Upper lobe of left lung (tissue), 6 donors: ENCODE data around the gene ASIC3. TPM values are rescaled to one million over a fixed set of nuclear protein-coding genes. Genes with fewer than 3 reads are reported as not detected.
A peak's percentile ranks its signal among the peaks of the same experiment; 100 is the strongest.

Source experiments
- ATAC-seq, 2 donors: fragments of 200-7000 bp; cut with Tn5 transposase; one replicate each; pipeline ENCODE4 v1.9.1; 2022; ENCODE audit warnings: mild to moderate bottlenecking in 2 of 2, moderate library complexity in 2 of 2; ENCODE audit not compliant: low FRiP score in 2 of 2
- DNase-seq, 2 donors: peaks; one replicate each; pipeline ENCODE4 v3.0.0-alpha.2; 2019 to 2020
- H3K27ac ChIP-seq, 4 donors: fragments of 200-600 bp; sonication (generic); one replicate each; pipeline ENCODE4 v1.5.1; 2016 to 2019
- H3K27me3 ChIP-seq, 4 donors: fragments of 200-600 bp; sonication (generic); one replicate each; pipeline ENCODE4 v1.5.1; 2017 to 2019
- H3K36me3 ChIP-seq, 4 donors: fragments of 200-600 bp; sonication (generic); one replicate each; pipeline ENCODE4 v1.5.1; 2016 to 2019
- H3K4me1 ChIP-seq, 4 donors: fragments of 200-600 bp; sonication (generic); one replicate each; pipeline ENCODE4 v1.5.1; 2018 to 2019
- H3K4me3 ChIP-seq, 4 donors: fragments of 200-600 bp; sonication (generic); one replicate each; pipeline ENCODE4 v1.5.1; 2017 to 2019; ENCODE audit warnings: mild to moderate bottlenecking in 2 of 4, moderate library complexity in 1 of 4
- H3K9me3 ChIP-seq, 4 donors: fragments of 200-600 bp; sonication (generic); one replicate each; pipeline ENCODE4 v1.5.1; 2018 to 2019
- EP300 ChIP-seq, 4 donors: sonication (generic); formaldehyde crosslinking; IDR thresholded peaks; one replicate each; pipeline ENCODE4 v1.5.1; 2017; ENCODE audit warnings: antibody characterized with exemption in 4 of 4, control low read depth in 2 of 4
- POLR2A ChIP-seq, 4 donors: fragments of 450-650 bp; IDR thresholded peaks; one replicate each; pipeline ENCODE4 v1.5.1; 2016 to 2017; ENCODE audit warnings: antibody characterized with exemption in 4 of 4, mild to moderate bottlenecking in 2 of 4
- POLR2AphosphoS5 ChIP-seq, 2 donors: sonication (generic); formaldehyde crosslinking; IDR thresholded peaks; one replicate each; pipeline ENCODE4 v1.5.1; 2017; ENCODE audit warnings: antibody characterized with exemption in 2 of 2
- WGBS, 2 donors: methylation state at CpG; one replicate each; pipeline ENCODE4 v1.1.5; 2017 to 2018; 5-methylcytosine and 5-hydroxymethylcytosine counted together
- total RNA-seq, 6 donors: library from RNA; depleted of rRNA in 4 of 6; stranded (reverse); fragments of >200 nt in 4 of 6; gene quantifications; one replicate each; pipeline versions ENCODE4 v1.1.0 to v1.2.1, GENCODE V29; 2016 to 2021
- TF ChIP-seq, protein P1 (sequence below), 6 experiments: fragments of 450-650 bp in 4 of 6; fragments of 200-600 bp in 2 of 6; sonication (generic) in 2 of 6; IDR thresholded peaks; one replicate each; pipeline ENCODE4 v1.5.1; 2016 to 2019; ENCODE audit warnings: antibody characterized with exemption in 6 of 6
- donor health status: DM: no; HTN: no; CAD: no; lungs with moderate emphysema.
- donor health status: DM: no; HTN: yes; CAD: no; lungs with severe emphysema.

The ASIC3 gene
- total RNA-seq, result 10 to 100 TPM in 2 of 6 donors, 1 to 10 TPM in 4; 2.1 to 37.7 (median 4.0) TPM

DNA sequence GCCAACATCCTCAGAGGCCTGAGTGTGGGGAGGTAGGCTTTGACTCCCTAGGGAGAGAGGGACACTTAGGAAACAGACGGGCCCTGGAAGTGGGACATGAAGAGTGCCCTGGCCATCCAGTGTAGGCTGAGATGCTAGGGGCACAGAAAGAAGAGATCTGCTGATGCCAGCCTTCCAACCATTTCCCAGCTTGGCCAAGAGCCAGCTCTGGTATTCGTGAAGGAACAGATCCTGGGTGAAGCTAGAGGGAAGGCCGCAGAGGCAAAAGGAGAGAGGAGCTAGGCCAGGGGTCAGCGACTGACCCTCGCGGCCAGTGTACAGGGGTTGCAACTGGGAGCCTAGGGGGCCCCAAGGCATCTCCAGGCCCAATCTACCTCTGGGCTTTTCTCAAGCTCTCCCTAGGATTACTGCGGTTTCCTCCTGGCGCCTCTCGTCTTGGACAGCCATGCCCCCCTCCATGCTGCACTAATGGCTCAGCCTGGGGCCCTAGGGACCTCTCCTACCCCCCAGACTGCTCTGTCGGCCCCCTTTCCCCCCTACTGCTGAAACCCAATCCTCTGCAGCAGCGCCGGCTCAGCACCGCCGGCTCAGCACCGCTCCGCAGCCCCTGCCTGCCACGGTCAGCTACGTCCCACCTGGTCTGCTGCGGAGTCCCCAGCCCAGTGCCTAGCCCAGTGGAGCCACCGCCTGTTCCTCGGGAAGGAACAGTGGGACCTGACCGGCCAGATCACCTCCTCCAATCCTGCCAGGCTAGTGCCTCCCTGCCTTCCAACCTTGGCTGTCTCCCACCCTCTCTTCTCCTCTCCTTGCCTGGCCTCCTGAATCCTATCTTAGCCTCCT is at the start of gene ASIC3:
ASIC3 (plus strand) TSS at position 556 of the 840 bp plus-strand sequence. CDS start 355 bp downstream, outside the sequence.
- ATAC-seq (no peak), DNase-seq (peak in 1 of 2 donors; percentile 76)
- H3K27me3 ChIP-seq, result no peaks in the 10 kb centered on the region
- no peak for TF ChIP-seq EP300 (IDR thresholded peaks at IDR 0.05)
- TF ChIP-seq POLR2A (IDR thresholded peaks at IDR 0.05), result no peak
- TF ChIP-seq, protein P1, sequence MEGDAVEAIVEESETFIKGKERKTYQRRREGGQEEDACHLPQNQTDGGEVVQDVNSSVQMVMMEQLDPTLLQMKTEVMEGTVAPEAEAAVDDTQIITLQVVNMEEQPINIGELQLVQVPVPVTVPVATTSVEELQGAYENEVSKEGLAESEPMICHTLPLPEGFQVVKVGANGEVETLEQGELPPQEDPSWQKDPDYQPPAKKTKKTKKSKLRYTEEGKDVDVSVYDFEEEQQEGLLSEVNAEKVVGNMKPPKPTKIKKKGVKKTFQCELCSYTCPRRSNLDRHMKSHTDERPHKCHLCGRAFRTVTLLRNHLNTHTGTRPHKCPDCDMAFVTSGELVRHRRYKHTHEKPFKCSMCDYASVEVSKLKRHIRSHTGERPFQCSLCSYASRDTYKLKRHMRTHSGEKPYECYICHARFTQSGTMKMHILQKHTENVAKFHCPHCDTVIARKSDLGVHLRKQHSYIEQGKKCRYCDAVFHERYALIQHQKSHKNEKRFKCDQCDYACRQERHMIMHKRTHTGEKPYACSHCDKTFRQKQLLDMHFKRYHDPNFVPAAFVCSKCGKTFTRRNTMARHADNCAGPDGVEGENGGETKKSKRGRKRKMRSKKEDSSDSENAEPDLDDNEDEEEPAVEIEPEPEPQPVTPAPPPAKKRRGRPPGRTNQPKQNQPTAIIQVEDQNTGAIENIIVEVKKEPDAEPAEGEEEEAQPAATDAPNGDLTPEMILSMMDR (IDR thresholded peaks at IDR 0.05), result no peak
- TF ChIP-seq POLR2AphosphoS5 (IDR thresholded peaks at IDR 0.05), result no peak
- H3K9me3 ChIP-seq, result no peaks in the 10 kb centered on the region
- peaks cover 9 to 31% (median 11%) of the 10 kb centered on the region in 4 donors for H3K4me1 ChIP-seq
- no peak within 1 kb of the TSS for H3K27ac ChIP-seq
- H3K36me3 ChIP-seq, result peaks cover 0 to 22% (median 12%) of the 10 kb centered on the region in 4 donors
- H3K4me3 ChIP-seq, result no peak within 1 kb of the TSS
- 71 to 80% methylated on average over 14 to 22 of the region's 22 CpGs for WGBS, 2 donors

DNA sequence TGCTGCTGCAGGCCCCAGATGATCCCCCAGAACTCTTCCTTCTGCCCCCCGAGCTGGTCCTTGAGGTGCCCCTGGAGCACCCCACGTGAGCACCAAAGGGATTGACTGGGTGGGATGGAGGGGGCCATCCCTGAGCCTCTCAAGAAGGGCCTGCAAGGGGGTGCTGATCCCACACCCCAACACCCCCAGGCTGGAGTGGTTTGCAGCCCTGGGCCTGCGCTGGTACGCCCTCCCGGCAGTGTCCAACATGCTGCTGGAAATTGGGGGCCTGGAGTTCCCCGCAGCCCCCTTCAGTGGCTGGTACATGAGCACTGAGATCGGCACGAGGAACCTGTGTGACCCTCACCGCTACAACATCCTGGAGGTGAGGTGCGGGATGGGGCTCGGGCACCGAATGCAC is 49.3 kb upstream of the ASIC3 start:
- DNase-seq (no peak), ATAC-seq (no peak)
- Histone ChIP-seq H3K4me1 (peaks cover 18 to 27% (median 24%) of the 10 kb centered on the region in 4 donors), H3K27ac (no peak overlapping the region), H3K4me3 (no peak overlapping the region), H3K27me3 (no peaks in the 10 kb centered on the region), H3K9me3 (no peaks in the 10 kb centered on the region), H3K36me3 (peaks cover 0 to 24% (median 0%) of the 10 kb centered on the region in 4 donors)
- 88 to 91% methylated on average over 9 to 10 of the region's 12 CpGs for WGBS, 2 donors
- TF ChIP-seq POLR2A (IDR thresholded peaks at IDR 0.05), result no peak

DNA sequence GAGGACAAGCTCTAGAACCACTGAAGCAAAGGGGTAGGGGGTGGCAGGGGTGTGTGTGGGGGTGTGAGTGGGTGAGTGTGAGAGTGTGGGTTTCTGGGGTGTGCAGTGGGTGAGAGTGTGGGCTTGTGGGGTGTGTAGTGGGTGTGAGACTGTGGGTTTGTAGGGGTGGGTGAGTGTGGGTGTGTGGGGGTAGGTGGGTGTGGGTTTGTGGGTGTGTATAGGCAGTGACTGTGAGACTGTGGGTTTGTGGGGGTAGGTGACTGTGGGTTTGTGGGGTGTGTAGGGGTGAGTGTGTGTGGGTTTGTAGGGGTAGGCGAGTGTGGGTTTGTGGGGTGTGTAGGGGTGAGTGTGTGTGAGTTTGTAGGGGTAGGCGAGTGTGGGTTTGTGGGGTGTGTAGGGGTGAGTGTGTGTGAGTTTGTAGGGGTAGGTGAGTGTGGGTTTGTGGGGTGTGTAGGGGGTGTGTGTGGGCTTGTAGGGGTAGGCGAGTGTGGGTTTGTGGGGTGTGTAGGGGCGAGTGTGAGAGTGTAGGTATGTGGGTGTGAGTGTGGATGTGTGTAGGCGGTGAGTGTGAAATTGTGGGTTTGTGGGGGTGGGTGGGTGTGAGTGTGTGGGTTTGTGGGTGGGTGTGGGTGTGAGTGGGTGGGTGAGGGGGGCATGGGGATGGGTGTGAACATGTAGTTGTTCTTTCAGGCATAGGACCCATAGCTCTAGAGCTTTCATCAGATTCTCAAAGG is 48.7 kb upstream of the ASIC3 start:
- no peak overlapping the region for H3K4me3 ChIP-seq
- no peak overlapping the region for H3K27ac ChIP-seq
- H3K36me3 ChIP-seq, result peaks cover 0 to 24% (median 0%) of the 10 kb centered on the region in 4 donors
- TF ChIP-seq POLR2A (IDR thresholded peaks at IDR 0.05), result no peak
- TF ChIP-seq, protein P1 (IDR thresholded peaks at IDR 0.05), result no peak
- TF ChIP-seq POLR2AphosphoS5 (IDR thresholded peaks at IDR 0.05), result no peak
- TF ChIP-seq EP300 (IDR thresholded peaks at IDR 0.05), result no peak
- DNase-seq (no peak), ATAC-seq (no peak)
- peaks cover 12 to 20% (median 17%) of the 10 kb centered on the region in 4 donors for H3K4me1 ChIP-seq
- no peaks in the 10 kb centered on the region for H3K9me3 ChIP-seq
- 84 to 87% methylated on average over 5 of the region's 5 CpGs for WGBS, 2 donors
- no peaks in the 10 kb centered on the region for H3K27me3 ChIP-seq

DNA sequence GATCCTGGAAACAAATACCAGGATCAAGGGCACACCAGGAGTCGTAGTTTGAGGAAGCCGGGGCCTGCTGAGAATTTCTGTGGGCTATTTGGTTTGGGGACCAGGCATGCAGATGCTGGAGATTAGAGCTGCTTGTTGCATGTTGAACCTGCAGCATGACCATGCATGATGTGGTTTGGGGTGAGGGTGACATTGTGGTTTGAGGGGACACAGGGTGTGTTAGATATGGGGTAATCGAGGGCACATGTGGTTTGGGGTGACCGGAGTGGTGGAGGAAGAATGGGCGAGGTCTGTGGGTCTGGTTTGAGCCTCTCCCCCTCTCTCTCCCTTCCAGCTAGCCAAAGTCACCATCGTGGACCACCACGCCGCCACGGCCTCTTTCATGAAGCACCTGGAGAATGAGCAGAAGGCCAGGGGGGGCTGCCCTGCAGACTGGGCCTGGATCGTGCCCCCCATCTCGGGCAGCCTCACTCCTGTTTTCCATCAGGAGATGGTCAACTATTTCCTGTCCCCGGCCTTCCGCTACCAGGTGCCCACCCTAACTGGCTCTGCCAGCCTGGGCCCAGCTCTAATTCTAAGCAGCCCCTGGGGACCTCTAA is 47.3 kb upstream of the ASIC3 start:
- no peak overlapping the region for H3K27ac ChIP-seq
- H3K27me3 ChIP-seq, result no peaks in the 10 kb centered on the region
- H3K4me3 ChIP-seq, result no peak overlapping the region
- TF ChIP-seq, protein P1 (IDR thresholded peaks at IDR 0.05), result no peak
- no peak for TF ChIP-seq POLR2A (IDR thresholded peaks at IDR 0.05)
- no peak for TF ChIP-seq POLR2AphosphoS5 (IDR thresholded peaks at IDR 0.05)
- TF ChIP-seq EP300 (IDR thresholded peaks at IDR 0.05), result no peak
- H3K36me3 ChIP-seq, result peaks cover 0 to 29% (median 0%) of the 10 kb centered on the region in 4 donors
- peaks cover 8 to 14% (median 10%) of the 10 kb centered on the region in 4 donors for H3K4me1 ChIP-seq
- ATAC-seq, result no peak
- 85 to 89% methylated on average over 13 of the region's 13 CpGs for WGBS, 2 donors
- H3K9me3 ChIP-seq, result no peaks in the 10 kb centered on the region
- no peak for DNase-seq

DNA sequence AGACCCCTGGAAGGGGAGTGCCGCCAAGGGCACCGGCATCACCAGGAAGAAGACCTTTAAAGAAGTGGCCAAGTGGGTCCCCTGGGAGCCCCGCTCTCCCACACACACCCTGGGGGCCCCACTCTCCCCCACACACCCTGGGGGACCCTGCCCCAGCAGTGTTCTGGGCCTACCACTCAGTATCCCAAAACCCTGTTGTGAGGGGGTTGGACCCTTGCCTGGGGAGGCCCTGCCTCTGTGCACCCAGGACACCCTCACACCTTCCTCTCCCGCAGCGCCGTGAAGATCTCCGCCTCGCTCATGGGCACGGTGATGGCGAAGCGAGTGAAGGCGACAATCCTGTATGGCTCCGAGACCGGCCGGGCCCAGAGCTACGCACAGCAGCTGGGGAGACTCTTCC is 46.8 kb upstream of the ASIC3 start:
- H3K9me3 ChIP-seq, result no peaks in the 10 kb centered on the region
- H3K36me3 ChIP-seq, result peaks cover 0 to 29% (median 0%) of the 10 kb centered on the region in 4 donors
- no peak overlapping the region for H3K4me3 ChIP-seq
- ATAC-seq (no peak), DNase-seq (no peak)
- H3K4me1 ChIP-seq, result peaks cover 4 to 10% (median 7%) of the 10 kb centered on the region in 4 donors
- WGBS, 2 donors, result 95 to 98% methylated on average over 16 of the region's 16 CpGs
- H3K27ac ChIP-seq, result no peak overlapping the region
- no peaks in the 10 kb centered on the region for H3K27me3 ChIP-seq
- TF ChIP-seq, protein P1 (IDR thresholded peaks at IDR 0.05), result no peak
- TF ChIP-seq POLR2A (IDR thresholded peaks at IDR 0.05) (no peak), POLR2AphosphoS5 (IDR thresholded peaks at IDR 0.05) (no peak)
